ENCODE measurements around the gene BCAS3.

The BCAS3 gene

DNA sequence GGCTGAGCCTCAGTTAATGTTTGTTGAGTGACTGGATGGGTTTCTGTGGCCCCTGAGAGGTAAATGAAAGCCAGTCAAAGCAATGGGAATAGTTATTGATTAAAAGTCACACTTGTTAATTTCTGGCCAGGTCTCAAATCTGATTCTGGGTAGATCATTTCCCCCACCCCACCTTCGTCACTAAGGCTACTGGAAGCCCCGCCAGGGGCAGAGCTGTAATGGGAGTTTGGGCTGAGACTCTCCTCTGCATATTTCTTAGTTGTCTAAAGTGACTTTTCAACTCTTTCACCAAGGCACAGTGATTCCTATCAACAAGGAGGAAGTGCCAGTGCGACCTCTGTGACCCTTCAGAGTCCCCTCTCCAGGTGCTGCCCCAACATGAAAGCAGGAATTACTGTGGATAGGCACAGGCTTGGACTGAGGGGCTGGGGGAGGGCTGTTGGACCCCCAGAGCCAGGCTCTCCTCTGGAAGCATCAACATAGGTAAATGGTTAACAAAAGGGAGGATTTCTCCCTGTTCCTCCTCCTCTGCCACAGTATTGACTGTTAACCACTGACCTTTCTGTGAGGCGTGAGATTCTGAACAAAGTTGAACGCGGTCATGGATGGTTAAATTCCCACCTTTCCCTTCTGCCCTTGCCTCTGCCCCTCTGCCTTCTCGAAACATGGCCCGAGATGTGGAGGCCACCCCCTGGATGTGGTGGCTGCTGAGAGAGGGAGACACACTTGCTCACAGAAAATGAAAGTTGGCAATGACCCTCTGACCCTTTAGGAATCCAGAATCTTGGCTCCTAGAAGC is 701.2 kb downstream of the BCAS3 start:
- no peak for DNase-seq

DNA sequence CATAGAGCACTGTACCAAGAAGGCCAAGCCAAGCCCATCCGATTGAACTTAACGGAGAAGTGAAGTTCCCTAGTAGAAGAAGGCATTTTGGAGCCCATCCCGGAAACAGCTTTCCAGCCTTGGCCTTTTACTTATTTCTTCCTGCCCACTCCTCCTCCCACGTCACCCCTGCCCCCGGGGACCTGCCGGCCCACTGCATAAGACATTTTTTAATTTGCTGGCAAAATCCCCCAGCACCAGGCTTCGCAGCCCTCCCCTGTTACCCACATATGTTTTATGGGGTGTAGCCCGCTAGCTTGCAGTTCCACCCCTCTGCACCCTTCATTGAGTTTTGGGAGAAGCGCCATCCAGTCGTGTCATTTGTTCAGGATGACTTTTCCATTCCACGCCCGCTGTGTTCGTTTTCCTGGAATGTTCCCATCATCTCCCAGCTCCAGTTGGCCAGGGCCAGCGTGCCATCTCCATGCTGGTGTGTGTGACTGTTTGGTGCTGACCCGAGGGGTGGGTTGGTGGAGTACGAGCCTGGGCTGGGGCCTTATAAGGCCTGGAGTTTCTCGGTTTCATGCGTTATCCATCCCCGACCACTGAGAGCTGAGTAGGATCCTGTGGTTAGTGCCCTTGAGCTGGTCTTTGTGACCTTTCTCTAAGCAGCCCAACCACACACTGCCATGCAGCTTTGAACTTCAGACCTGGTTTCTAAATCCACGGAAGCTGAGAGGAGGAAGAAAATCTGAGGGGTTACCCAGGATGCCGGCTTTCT is 702.0 kb downstream of the BCAS3 start:
- DNase-seq: no peak

DNA sequence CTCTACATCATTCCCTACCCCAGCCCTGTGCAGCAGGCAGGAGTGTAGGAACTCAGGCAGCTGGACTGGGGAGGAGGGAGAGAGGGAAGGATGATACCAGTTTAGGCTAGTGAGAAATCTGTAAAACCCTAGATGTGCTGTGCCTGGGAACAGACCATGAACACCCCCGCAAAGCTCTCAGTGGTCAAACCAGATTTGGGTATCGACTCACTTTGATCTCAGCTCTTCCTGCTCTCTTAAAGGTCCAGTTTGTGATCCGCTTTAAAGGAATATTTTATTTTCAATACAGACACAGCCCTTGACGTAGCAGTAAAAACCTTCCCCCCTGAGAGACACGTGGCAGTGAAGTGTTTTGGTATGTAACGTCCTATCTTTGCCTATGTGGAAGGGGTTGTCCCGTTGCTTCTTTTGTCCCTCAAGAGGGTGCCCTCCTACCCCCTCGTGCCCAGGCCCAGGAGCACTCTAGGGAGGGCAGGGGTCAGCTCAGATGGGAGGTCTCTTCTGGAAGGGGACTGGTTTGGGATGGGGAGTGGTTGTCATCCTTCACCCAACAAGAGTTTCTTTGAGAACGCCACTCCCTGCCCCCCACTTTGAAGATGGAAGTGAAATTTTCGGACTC is 702.7 kb downstream of the BCAS3 start:
- no peak for DNase-seq

DNA sequence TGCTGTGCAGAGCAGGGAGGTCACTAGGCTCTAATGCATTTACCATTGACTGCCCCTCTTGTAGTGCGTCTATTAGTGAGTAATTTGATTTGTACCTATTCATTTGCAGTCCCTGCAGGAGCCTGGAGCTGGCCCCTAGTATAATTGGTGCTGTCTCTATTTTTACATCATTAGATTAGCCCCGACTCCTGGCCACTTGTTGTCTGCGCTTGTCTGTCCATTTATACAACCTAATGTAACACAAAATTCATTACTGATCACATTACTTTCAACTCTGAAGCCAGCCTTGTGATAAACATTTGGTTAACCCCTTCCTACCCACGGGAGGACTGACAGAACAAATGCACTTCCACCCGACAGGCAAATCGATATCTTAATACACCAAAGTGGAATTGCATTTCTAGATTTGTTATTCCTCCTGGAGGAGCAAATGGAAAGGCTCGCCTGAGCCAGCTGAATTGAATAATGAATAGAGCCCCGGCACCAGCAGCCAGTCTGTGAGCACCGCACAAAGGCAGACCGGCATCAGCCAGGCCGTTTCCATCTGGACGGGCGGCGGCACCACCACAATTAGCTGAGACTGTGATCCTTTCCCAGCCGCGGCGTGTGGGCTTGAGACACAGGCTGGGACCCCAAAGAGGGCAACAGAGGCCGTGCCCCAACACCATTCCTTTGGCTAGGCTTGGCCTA is 703.3 kb downstream of the BCAS3 start:
- DNase-seq: no peak

DNA sequence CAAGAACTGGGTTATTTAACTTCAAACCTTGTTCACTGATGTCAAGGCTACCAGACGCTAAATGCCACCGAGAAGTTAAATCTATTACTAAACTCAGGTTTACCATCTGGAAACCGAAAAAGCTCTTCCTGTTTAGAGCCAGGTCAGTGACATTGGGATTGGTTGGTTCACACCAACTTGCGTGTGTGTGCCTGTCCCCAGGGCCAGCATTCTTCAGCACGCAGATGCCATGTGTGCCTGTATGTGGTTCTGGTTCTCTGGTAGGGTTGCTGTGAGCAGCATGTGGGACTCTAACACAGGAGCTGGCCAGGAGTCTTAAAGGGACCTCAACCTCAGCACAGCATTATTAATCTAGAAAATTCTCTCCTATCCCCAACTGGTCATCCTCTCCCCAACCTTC is 703.9 kb downstream of the BCAS3 start:
- no peak for DNase-seq

DNA sequence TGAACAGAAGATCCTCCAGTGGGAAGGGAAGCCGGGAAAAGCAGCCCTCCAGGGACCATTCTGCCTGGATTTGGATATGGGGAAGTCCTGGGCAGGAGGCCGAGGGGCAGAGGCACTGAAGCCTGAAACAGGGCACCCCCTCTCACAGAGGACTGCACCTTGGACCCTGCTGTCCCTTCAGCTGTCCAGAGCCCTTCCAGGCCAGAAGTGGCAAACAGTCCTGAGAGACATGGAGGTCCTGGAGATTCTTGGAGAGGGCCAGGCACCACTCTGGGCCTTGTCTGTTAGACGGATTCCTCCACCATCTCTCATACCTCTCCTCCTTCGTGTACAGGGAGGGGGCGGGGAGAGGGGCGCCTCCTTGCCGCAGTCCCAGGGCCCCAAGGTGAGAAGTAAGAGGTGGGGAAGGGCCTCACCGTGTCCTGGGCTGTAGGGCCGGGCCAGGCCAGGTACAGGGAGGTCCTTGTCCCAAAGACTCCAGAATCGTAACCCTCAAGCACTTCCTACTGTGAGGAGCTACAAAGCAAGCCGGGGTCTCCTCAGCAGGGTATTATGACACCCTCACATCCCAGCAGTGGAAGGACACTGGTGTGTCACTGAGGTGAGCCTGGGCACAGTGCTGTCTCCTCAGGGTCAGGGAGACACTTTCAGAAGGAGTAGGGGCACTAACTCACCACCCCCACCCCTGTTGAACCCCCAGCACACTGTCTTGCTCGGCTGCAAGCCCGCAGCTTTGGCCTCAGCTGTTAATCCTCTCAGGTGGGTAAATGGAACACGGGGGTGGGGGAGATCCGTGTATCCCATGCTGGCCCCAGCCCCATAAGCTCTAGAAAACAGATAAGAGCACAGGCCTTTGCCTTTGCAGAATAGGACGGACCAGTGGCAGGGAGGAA is 705.4 kb downstream of the BCAS3 start:
- no peak for DNase-seq

DNA sequence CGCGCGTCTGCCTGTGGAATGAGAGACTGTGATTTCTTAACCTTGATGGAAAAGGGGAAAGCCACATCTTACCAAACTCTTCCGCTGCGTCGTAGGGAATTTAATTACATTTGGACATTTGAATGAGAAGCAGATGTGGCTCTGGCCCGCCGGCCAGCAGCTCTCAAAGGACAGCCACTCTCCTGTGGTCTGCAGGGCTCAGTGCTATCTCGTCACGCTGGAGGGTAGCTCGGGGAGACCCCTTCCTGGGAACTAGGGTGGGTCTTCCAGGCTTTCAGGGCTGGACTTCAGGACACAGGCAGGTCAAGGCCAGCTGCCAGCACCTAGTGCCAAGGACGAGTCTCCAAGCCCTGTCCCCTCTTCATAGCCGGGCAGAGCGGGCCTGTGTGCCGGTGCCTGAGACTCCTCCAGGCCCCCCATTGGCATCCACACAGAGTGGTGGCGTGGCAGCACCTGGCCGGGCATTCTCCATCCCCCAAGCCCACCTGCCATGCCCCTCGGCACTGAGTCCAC is 706.1 kb downstream of the BCAS3 start:
- no peak for DNase-seq

DNA sequence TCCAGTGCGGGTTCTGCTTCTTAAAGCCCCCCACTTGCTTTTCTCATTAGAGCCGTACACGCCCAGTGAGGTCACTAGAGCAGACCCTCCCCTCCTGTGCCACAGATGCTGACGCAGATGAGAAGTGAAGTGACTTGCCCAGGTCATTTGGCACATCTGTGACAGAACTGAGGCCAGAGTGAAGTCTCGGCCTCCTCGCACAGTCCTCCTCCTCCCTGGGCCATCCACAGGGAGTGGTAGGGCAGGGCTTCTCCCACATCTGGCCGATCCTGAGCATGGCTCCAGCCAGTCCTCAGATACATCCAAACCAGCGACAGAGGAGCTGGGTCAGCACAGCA is 706.7 kb downstream of the BCAS3 start:
- no peak for DNase-seq

DNA sequence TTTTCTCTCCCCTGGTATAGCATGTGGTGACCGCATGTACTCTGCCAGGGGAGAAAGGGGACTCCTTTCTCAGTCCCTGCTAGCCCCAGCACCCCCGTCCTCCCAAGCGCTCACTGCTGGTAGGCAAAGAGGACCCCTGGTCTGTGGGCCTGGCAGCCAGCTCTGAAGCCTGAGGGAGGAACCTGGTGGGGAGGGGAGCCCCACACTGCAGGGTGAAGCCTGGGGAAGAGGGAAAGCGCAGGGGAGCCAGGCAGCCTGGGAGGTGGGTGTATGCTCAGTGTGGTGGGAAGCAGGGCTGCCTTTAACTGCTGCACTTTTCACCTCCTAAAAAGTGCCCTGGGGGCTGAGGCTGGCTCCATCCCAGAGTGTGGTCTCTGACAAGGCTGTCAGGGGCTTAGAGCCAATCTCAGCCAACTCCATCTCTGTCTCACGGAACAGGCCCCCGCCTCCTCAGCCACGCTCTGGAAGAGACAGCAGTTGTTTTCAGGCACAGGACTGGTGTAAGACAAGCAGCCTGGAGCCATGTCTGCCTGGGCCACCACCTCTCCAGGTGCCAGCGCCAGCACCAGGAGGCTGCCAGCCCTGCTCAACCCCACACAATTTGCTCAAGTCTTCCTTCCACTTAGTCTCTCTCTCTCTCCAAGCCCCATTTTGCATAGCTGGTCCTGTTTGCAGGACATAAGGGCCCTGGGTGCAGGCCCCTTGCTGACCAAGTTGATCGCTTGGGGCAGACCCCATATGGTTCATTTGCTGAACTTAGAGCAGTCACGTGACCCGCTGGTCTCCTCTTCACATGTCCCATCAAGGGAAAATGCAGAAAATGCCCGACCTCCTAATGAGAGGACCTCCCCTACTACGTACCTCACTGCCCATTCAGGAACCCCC is 707.3 kb downstream of the BCAS3 start:
- no peak for DNase-seq

DNA sequence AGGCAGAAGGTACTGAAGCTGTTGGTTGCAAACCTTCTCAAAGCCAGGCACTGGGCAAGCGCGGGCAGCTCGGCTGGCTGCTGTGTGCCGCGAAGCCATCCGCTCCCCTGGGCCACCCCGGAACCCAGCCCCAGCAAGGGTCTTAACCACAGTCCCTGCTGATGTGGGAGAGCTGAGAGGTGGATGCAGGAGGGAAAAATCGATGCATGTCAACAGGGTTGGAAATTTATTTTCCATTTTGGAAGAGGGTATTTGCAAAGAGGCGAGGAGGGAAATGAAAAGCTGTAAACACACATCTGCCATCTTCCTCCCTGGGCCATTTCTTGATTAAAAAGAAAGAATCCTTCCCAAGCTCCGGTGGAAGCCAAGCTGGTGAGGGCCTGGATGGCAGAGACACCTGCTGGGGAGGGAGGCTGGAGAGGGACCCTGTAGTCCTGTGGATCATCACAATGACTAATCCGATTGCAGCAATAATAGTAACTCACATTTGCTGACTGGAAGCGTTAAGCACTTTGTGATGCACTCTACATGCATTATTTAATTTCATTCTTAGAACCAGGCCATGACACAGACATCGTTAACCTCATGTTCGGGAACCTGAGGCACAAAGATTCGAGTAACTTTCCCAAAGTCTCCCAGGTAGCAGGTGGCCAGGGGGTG is 708.1 kb downstream of the BCAS3 start:
- no peak for DNase-seq

DNA sequence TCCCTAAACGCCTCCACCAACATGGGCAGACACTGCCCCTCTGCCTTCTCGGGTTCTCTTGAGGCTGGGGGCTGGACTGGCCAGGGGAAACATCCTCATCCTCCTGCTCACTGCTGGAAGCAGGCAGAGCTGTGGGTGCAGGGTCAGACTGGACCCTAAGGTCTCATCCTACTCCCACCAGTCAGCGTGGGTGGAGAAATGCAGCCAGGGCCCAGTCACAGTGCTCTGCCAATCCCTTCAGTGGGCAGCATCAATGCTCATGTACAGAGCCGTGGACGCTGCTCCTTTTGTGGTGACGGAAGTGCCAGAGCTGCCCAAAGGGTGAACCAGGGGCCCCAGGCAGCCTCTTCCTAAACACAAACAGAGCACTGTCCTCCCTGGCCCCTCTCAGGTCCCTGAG is 708.6 kb downstream of the BCAS3 start:
- no peak for DNase-seq

DNA sequence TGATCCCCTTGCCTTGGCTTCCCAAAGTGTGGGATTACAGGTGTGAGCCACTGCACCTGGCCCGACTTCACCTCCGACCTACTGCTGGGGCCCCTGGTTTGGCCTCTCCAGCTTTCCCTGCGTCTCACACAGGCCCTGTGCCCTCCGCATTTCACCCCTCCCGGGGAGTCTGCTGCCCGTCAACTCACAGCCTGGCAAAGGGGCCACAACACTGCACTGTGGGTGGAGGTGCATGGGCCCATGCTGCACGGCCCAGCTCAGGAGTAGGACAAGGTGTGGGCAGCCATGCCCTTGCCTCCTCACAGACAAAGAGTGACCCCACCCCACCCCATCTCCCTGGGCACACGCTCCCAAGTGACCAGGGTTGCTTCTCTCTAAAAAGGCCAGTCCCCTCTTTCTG is 709.4 kb downstream of the BCAS3 start:
- no peak for DNase-seq

DNA sequence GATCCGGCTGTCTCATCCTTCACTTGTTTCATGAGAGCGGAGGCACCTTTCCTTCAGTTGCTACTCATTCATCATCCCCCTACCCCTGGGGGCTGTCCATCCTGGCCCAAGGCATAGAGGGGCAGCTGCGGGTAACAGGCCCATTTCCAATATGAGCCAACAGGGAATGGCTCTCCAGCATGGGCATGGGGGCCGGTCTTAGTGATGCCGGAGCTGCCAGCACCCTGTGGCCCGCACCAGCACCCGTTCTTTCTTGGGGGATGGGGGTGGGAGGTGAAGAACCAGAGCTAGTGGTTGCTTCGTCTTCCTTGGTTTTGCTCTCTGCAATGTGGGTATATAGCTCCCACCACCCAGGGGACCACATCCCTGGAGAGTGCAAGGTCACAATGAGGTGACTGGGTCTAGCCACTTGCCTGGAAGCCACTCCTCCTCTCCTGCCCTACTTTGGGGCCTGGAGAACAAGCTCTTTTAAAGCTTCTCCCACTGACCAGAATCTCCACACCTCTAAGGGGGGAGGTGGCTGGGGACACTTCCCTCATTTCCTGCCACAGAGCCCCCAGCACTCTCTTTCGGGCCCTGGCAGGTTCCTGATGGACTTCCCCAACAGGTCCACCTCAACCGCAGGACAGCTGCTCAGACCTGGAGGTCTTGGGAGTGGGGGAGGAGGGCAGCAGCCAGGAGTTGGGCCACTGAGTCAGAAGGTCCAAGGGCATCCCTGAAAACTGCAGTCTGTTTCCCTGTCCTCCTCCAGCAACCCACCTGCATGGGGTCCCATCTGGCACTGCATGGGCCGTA is 710.1 kb downstream of the BCAS3 start:
- no peak for DNase-seq

DNA sequence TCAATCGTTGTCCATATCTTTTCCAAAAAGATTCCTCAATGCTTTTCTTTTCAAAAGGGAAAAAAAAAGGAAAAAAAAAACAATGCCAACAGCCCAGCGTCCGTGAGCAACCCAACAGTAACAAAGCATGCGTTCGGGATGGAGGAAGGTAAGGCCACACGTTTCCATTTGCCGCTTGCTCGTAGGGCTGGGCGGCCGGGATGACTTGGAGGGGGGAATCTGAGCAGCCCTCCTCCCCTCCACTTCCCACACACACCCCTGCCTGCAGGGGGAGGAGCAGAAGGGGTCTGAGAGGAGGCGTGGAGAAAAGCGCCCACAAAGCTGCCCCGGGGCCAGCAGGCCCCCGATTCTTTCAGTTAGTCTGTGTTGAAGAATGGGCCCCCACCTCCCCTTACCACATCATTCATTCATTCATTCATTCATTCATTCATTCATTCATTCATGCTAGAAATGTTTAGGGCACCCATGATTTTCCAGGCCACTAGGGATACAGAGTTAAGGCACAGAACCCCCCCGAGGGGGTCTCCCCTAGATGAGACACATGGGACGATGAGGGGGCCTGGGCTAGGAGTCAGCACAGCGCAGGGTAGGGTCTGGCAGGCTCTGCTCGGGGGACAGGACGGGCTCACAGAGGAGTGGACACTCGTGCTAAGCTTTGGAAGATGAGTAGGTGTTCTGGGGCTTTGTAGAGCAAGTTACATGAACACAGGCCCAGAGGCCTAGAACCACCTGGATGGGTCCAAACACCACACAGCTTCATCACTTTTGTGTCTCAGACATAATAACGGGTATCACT is 711.1 kb downstream of the BCAS3 start:
- DNase-seq: no peak

DNA sequence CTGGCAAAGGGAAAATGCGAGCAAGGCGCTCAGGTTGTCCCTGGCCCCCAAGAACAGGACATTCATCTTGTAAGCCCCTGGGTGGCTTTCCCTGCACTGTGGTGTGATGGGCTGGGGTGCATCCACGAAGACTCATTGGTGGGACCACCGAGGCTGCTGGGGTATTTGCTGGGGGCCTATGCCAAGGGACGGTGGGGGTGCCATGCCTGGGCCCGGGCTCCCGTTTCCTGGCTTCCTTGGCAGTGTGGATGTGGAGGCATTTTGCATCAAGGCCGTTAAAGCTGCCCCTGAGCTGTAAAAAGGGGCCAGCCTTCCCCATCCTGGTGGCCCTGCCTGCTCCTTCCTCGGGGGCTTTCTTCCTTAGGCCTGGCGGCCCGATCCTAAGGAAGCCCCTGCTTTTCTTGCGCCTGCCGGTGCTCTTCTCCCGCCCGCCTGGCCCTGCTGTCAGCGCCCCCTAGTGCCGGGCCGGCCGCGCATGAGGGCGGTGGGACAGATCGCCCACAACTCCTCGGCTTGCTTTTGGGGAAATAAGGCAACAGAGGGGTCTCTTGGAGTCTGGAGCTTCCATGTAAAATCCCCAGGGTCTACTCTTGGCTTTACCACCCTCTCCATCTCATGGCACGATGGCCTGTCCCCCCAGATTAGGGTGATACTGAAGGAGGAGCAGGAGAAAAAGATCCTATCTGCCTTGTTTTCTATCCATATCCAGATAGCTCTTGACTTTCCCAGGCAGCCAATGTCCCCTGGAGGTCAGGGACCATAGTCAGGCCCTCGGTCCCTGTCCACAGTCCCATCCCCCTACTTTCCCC is 712.2 kb downstream of the BCAS3 start:
- DNase-seq: no peak

DNA sequence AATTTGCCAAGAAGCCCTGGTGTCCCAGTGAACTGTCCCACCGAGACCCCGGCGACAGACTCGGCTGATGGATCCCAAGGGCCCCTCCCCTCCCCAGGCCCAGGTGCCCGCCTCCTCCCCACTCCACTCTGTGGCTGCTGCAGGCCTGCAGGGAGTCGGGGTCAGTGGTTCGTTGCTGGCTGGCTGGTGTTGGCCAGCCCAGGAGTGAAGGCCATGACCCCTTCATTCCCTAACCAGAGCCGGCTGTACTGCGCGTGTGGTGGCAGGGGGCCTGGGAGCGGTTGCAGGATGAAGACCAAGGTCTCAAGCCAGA is 712.8 kb downstream of the BCAS3 start:
- DNase-seq: no peak

DNA sequence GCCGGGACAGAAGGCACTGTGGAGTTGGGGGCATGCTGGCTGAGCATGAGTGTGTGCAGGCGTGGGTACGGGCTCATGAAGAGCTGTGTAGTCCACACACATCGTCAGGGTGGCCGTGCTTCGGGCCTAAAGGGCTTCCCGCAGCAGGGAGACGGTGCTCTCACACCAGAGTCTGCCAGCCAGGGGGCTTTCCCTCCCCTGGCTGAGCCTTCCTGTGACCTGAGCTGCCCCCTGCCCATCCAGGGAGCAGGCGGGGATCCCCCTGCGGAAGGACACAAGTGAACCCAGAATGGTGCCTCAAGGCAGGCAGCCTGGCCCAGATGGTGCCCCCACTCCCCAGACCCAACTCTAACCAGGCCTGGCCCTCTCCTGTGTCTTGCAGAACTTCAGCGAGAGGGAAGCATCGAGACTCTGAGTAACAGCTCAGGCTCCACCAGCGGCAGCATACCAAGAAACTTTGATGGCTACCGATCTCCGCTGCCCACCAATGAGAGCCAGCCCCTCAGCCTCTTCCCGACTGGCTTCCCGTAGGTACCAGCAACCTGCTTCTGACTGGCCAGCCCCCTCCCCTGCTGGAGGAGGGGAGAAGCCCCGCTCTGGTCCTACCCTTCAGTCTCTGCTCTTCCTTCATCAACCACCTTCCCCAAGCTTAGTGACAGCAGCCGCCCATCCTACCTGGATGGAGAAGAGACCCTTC is 714.1 kb downstream of the BCAS3 start:
- no peak for DNase-seq
